ENCODE data around the gene RNF212. TPM values are rescaled to one million over a fixed set of nuclear protein-coding genes. Genes with fewer than 3 reads are reported as not detected.
A peak's percentile ranks its signal among the peaks of the same experiment; 100 is the strongest.

The RNF212 gene
- total RNA-seq, 1 donor from 2014 or later = not detected

GRCh38 chr4:1090465-1091440 lies 22.6 kb downstream of the RNF212 start:
- no peak for DNase-seq (ENCODE audit: low read depth)

GRCh38 chr4:1090036-1090435 lies 23.3 kb downstream of the RNF212 start:
- no peak for DNase-seq (ENCODE audit: low read depth)

- no peak for DNase-seq (ENCODE audit: low read depth)
These were observed 26.0 kb downstream of the RNF212 start for GRCh38 chr4:1087371-1087770.

GRCh38 chr4:1086011-1086410 lies 27.4 kb downstream of the RNF212 start:
- no peak for DNase-seq (ENCODE audit: low read depth)

GRCh38 chr4:1085404-1085799 lies 28.0 kb downstream of the RNF212 start:
- DNase-seq (ENCODE audit: low read depth) = no peak

GRCh38 chr4:1084796-1085403 lies 28.5 kb downstream of the RNF212 start:
- DNase-seq (ENCODE audit: low read depth) = no peak

GRCh38 chr4:1084394-1084793 lies 29.0 kb downstream of the RNF212 start:
- DNase-seq (ENCODE audit: low read depth) = no peak

GRCh38 chr4:1082215-1083182 lies 30.9 kb downstream of the RNF212 start:
- peak; percentile 86 for DNase-seq (ENCODE audit: low read depth)

GRCh38 chr4:1081689-1082040 lies 31.7 kb downstream of the RNF212 start:
- peak; percentile 16 for DNase-seq (ENCODE audit: low read depth)

- DNase-seq (ENCODE audit: low read depth) = no peak
These were observed 32.2 kb downstream of the RNF212 start for GRCh38 chr4:1080961-1081688.

- DNase-seq (ENCODE audit: low read depth) = no peak
These were observed 32.9 kb downstream of the RNF212 start for GRCh38 chr4:1080432-1080831.

GRCh38 chr4:1079711-1080265 lies 33.6 kb downstream of the RNF212 start:
- DNase-seq (ENCODE audit: low read depth) = no peak

- DNase-seq (ENCODE audit: low read depth) = no peak
These were observed 34.9 kb downstream of the RNF212 start for GRCh38 chr4:1078490-1078889.

- no peak for DNase-seq (ENCODE audit: low read depth)
These were observed 35.5 kb downstream of the RNF212 start for GRCh38 chr4:1077711-1078477.

GRCh38 chr4:1075809-1076699 lies 37.3 kb downstream of the RNF212 start:
- DNase-seq (ENCODE audit: low read depth) = no peak

- no peak for DNase-seq (ENCODE audit: low read depth)
These were observed 38.1 kb downstream of the RNF212 start for GRCh38 chr4:1075225-1075624.

- DNase-seq (ENCODE audit: low read depth) = no peak
These were observed 39.3 kb downstream of the RNF212 start for GRCh38 chr4:1074077-1074476.

- peak; percentile 60 for DNase-seq (ENCODE audit: low read depth)
These were observed 40.4 kb downstream of the RNF212 start for GRCh38 chr4:1072830-1073446.
